Upper lobe of left lung (tissue), 4 donors: ENCODE measurements around the gene CEP128.

Experiments used
- CTCF ChIP-seq, 6 experiments: fragments of 450-650 bp in 4 of 6; fragments of 200-600 bp in 2 of 6; sonication (generic) in 2 of 6; IDR thresholded peaks; one replicate each; pipeline ENCODE4 v1.5.1; 2016 to 2019; ENCODE audit warnings: antibody characterized with exemption in 6 of 6
- POLR2A ChIP-seq, 4 donors: fragments of 450-650 bp; IDR thresholded peaks; one replicate each; pipeline ENCODE4 v1.5.1; 2016 to 2017; ENCODE audit warnings: antibody characterized with exemption in 4 of 4, mild to moderate bottlenecking in 2 of 4
- POLR2AphosphoS5 ChIP-seq, 2 donors: sonication (generic); formaldehyde crosslinking; IDR thresholded peaks; one replicate each; pipeline ENCODE4 v1.5.1; 2017; ENCODE audit warnings: antibody characterized with exemption in 2 of 2

- TF ChIP-seq POLR2A (IDR thresholded peaks at IDR 0.05) (no peak), CTCF (IDR thresholded peaks at IDR 0.05) (no peak), POLR2AphosphoS5 (IDR thresholded peaks at IDR 0.05) (no peak)
Measured at GRCh38 chr14:80658155-80658554, 283.4 kb downstream of the CEP128 start.
